Dedifferentiated amniotic fluid mesenchymal stem cell (primary cell): ENCODE measurements around the gene SNX14.
"Not testable (repeated sequence)": the region's sequence is repeated elsewhere in the genome, so short reads cannot be mapped to it uniquely, and the experiment has no call there.

ENCODE experiments used
- DNase-seq: peaks from one replicate; pipeline ENCODE4 v3.0.0-alpha.2; 2016; ENCODE audit errors: extremely low spot score

SNX14 gene

DNA sequence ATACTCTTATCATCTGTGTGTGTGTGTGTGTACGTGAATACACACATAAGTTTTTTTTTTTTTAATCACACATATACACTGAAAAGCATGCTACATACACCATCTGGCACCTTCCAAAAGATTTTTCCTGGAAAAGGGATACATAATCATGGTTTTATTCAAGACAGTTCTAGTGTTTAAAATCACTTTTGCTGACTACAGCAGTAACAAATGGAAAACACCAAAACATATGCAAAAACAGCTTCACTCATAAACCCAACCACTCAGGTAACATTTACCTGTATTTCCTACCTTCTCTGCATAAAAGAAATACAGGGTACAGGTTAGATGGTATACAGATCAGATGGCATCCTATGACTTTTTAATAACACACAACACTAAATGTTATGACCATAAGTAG is 2.5 kb downstream of the SNX14 start:
- DNase-seq: no peak

GRCh38 chr6:85585741-85586140 is 7.9 kb downstream of the SNX14 start:
- DNase-seq: no peak

- DNase-seq: not testable (repeated sequence)
Measured at GRCh38 chr6:85582832-85583231, 10.8 kb downstream of the SNX14 start.

DNA sequence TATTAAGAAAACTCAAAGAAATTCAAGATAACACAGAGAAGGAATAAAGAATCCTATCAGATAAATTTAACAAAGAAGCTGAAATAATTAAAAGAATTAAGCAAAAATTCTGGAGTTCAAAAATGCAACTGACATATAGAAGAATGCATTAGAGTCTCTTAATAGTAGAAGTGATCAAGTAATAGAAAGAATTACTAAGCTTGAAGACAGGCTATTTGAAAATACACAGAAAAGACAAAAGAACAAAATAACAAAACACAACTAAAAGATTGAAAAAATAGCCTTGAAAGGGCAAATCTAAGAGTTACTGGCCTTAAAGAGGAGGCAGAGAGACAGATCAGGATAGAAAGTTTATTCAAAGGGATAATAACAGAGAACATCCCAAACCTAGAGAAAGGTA is 12.1 kb downstream of the SNX14 start:
- DNase-seq: no peak

- DNase-seq: no peak
Measured at GRCh38 chr6:85580878-85581267, 12.8 kb downstream of the SNX14 start.

- no peak for DNase-seq
Measured at GRCh38 chr6:85580118-85580877, 13.4 kb downstream of the SNX14 start.

DNA sequence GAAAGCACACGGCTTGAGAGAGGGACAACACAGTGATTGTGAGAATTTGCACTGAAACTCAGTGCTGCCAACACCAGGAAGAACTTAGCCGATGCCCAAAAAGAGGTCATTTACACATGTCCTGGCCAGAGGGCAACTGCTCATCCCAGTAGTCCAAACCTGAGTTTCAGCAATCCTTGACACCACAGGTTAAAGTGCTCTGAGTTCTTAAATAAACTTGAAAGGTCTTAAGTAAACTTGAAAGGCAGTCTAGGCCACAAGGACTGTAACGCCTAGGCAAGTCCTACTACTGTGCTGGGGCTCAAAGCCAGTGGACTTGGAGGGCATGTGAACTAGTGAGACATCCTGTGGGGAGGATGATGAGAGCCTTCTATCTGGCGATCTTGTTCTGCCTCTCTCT is 14.1 kb downstream of the SNX14 start:
- DNase-seq: no peak

DNA sequence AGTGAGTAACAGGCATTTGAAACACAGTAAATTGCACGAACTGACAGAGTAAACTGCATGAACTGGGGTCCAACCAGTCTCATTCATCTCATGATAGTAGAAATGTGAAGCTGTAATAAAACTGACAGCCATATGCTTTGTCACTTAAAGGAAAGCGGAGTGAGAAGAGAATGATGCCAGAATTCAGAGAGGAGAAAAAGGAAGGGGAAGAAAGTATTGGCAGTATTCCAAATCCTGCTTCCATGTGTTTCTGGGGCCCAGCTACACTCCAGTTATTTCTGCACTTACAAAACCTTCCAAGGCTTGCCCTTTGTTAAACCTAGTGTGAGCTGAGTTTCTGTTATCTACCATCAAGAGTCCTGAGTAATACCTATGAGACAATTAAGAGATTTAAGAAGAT is 17.2 kb downstream of the SNX14 start:
- no peak for DNase-seq

DNA sequence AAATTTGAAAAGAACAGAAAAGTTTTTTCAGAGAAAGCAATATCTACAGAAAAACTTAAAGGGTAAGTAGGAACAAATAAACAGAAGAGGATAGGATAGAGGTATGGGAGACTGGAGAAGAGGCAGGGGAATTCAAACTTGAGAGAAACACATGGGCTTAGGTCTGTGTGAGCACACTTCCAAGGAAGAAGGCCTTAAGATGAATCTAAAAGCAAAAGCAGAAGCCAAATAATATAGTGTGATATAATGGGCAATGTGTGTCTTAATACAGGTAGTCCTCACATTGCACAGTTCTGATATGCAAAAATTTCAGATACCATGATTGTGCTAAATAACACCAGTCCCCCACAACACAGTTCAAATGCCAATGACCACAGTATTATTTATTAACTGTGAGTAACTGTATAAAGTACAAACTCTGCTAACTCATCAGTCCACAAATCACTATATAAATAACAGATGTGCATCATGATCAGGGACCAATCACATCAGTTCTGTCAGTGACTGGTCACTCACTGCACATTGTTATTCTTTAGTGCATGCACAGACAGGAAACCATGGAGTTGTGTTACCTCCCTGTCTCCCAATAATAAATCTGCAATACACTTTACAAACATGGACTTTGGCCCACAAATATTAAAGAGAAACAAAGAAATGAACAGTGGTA is 18.6 kb downstream of the SNX14 start:
- DNase-seq: no peak

- no peak for DNase-seq
Measured at GRCh38 chr6:85569323-85569722, 24.3 kb downstream of the SNX14 start.

GRCh38 chr6:85568411-85568810 is 25.2 kb downstream of the SNX14 start:
- no peak for DNase-seq

DNA sequence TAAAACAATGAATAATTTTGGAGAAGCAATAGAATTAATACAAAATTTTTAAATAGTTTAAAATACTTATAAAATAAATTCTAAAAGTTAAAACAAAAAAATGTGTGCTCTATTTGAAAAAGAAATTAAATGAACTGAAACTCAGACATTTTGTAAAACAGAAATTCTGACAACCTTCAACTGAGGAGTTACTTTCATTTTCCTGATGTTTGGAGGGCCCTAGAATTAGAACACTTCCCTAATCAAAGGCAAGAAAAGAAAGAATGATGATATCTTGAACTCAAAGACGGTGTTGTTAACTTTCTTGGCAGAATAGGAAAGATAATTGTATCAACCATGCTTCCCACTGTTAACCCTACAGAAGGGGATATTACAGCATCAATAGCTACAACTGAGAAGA is 27.9 kb downstream of the SNX14 start:
- DNase-seq: no peak

- not testable (repeated sequence) for DNase-seq
Measured at GRCh38 chr6:85564223-85564622, 29.4 kb downstream of the SNX14 start.

DNA sequence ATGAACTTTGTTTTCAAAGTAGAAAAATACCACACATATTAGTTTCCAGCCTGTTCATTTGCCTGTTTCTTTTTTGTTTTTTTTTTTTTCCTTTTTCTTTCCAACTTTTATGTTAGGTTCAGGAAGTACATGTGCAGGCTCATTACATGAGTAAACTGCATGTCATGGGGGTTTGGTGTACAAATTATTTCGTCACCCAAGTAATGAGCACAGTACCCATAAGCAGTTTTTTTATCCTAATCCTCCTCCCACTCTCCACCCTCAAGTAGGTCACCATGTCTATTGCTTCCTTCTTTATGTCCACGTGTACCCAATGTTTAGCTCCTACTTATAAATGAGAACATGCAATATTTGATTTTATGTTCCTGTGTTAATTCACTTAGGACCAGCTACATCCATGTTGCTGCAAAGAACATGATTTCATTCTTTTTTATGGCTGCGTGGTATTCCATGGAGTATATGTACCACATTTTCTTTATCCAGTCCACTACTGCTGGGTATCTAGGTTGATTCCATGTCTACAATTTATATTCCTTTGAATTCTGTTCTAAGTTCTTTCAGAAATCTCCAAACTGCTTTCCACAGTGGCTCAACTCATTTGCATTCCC is 31.8 kb downstream of the SNX14 start:
- DNase-seq: no peak

DNA sequence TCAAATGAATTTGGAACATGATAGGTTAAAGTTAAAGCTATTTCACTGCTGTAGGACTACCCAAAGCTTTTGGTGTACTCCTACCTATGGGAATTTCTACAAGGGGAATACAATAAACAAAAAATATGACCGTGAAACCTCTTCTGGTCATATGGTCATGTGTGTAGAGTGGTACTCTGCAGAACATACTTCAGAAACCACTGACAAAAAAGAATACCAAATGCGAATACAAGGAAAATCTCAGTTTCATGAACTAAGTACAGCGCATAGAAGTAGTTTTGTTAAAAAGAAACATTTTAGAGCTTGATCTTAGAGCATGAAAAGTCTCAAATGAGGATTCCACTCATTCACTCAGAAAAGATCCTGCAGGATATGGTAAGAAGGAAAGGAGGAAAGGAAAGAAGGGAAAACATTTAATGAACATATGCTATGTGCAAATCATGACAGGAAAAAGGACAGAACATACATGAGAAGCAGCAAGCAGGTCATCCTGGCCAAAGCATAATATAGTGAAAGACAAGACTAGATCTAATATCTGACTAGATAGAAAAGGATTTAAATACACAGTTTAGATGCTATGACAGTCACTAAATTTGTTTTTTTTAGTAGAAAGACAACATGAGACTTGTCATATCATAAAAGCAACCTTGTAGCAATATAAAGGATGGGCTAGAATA is 36.5 kb downstream of the SNX14 start:
- DNase-seq: no peak

DNA sequence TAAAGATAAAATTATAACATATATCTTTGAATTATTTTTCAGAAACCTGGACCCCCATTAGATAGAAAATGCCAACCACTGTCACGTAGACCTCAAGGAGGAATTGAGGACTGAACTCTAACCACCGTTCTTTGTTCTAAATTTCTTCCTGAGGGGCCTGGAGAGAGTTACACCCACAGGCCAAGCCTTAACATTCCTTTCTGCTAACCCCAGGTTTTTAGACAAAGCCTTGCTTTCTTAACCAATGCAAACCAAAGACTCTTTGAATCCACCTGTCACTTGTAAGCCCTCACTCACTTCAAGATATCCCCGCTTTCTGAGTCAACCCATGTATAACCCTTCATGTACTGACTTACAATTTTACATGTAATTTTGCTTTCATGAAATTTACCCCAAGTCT is 41.0 kb downstream of the SNX14 start:
- DNase-seq: no peak

GRCh38 chr6:85551264-85551663 is 42.4 kb downstream of the SNX14 start:
- DNase-seq: no peak

- no peak for DNase-seq
Measured at GRCh38 chr6:85547719-85548118, 45.9 kb downstream of the SNX14 start.

DNA sequence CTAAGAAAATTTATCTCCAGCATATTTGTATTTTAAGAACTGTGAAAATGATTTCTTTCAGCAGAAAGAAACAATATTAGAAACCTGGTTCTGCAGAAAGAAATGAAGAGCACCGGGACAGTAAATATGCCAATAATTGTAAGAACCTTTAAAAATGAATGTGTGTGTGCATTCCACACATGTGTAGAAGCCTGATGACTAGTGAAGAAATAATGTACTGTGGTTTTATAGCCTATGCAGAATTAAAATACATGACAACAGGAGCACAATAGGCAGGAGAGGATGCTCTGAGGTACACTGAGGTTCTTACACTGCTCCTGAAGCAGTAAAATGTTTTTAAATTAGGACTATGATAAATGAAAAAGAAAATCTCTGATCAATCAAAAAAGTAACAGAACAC is 48.9 kb downstream of the SNX14 start:
- DNase-seq: no peak

- DNase-seq: no peak
Measured at GRCh38 chr6:85537055-85537494, 56.6 kb downstream of the SNX14 start.

DNA sequence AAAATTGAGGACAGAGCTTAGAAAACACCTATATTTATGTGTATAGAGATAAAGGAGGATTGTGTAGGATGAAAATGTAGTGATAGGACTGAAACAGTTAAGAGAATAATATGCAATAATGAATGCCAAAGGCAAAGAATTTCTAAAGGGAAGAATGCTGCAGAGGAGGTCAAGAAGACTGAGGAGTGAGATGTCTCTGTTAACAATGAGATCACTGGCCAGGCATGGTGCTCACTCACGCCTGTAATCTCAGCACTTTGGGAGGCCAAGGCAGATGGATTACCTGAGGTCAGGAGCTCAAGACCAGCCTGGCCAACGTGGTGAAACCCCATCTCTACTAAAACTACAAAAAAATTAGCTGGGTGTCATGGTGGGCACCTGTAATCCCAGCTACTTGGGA is 69.4 kb downstream of the SNX14 start:
- not testable (repeated sequence) for DNase-seq

DNA sequence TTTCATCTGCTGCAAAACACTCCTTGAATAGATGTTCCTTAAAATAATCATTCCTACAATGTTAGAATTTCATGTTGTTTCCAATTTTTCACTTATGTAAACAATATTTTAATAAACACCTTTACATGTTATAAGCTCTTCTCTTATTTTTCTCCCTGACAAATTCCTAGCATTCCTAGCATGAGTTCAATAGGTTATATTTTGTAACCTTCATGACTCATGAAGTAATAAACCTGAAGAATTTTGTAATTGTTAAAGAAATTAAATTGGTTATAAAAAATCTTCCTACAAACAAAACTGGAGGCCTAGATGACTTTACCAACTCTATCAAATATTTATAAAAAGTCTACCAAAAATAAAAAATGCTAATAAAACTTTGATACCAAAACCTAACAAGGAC is 77.5 kb downstream of the SNX14 start:
- DNase-seq: no peak
